Measurements from ENCODE around the gene AQP2. TPM values are rescaled to one million over a fixed set of nuclear protein-coding genes. Genes with fewer than 3 reads are reported as not detected.
A peak's percentile ranks its signal among the peaks of the same experiment; 100 is the strongest.

AQP2 gene
- total RNA-seq, 1 experiment from 2014 or later: not detected

- TF ChIP-seq POLR2AphosphoS5 (IDR thresholded peaks at IDR 0.05; ENCODE audit: low read depth, low read length): no peak
These were observed 7.0 kb downstream of the AQP2 start (continued) for GRCh38 chr12:49957570-49957967.

- Histone ChIP-seq H2AFZ (ENCODE audit: low read depth, low read length, poor library complexity, severe bottlenecking) (no peak overlapping the region), H4K20me1 (ENCODE audit: insufficient read depth) (no peaks in the 10 kb centered on the region), H3K4me2 (ENCODE audit: low read length) (peak overlapping the region; percentile 54), H3K79me2 (ENCODE audit: insufficient read depth, low read length) (no peaks in the 10 kb centered on the region), H3K9me2 (ENCODE audit: insufficient read depth) (no peaks in the 10 kb centered on the region), H3K27me3 (ENCODE audit: insufficient read depth, low read length) (no peaks in the 10 kb centered on the region), H3K36me3 (ENCODE audit: control insufficient read depth in 1 of 2, insufficient read depth in 2 of 2, low read length in 2 of 2) (no peaks in the 10 kb centered on the region), H3K9ac (ENCODE audit: low read length) (peak overlapping the region; percentile 15; the same call in 1 of the 2 replicates), H3K4me1 (ENCODE audit: control insufficient read depth in 1 of 2, insufficient read depth in 2 of 2, low read length in 2 of 2) (peaks cover 30 to 36% of the 10 kb centered on the region in 2 experiments), H3K27ac (ENCODE audit: low read depth, low read length) (peak overlapping the region; percentile 45), H3K9me3 (ENCODE audit: control insufficient read depth in 1 of 2, insufficient read depth in 1 of 2, low read depth in 1 of 2, low read length in 2 of 2) (no peaks in the 10 kb centered on the region), H3K4me3 (replicated peaks in 1 of 2; ENCODE audit: low read depth in 1 of 2, low read length in 2 of 2) (0 out of 4 replicates have a peak overlapping the region, but pooled peaks of 1 of the 2 experiments have one; percentile 1)
- ChIA-PET RAD21 (ENCODE audit: low non-redundant PET in 1 of 2, low total read pairs in 2 of 2, uncharacterized antibody in 2 of 2, unreplicated experiment in 2 of 2) (interaction anchor here in 1 of 2 experiments (1.3 kb wide), 1 partner anchor 14 kb away, joined by 3 read pairs; no protein-coding TSS in a partner anchor), POLR2A (interaction anchor here (1.4 kb wide), 1 partner anchor 14 kb away, joined by 7 read pairs; no protein-coding TSS in a partner anchor), CTCF (interaction anchor here (1.0 to 3.7 kb wide), 5 partner anchors 8 to 182 kb away, joined by 3 to 32 read pairs (median 5); no protein-coding TSS in a partner anchor)
- no TSS peak for BruUV-seq (replicated peaks)
- TF ChIP-seq ATF3 (IDR thresholded peaks at IDR 0.05) (no peak), CEBPB (IDR thresholded peaks at IDR 0.05; ENCODE audit: low read depth) (no peak), TCF7L2 (IDR thresholded peaks at IDR 0.05; ENCODE audit: borderline replicate concordance, extremely low read depth, insufficient read depth, insufficient read length) (no peak), MAX (IDR thresholded peaks at IDR 0.05) (no peak), SP1 (IDR thresholded peaks at IDR 0.05; ENCODE audit: low read depth) (no peak), SRF (IDR thresholded peaks at IDR 0.05; ENCODE audit: low read depth) (no peak), CBX3 (IDR thresholded peaks at IDR 0.05; ENCODE audit: low read depth) (no peak), POLR2AphosphoS5 (IDR thresholded peaks at IDR 0.05; ENCODE audit: low read depth, low read length) (no peak), EZH2phosphoT487 (IDR thresholded peaks at IDR 0.05; ENCODE audit: borderline replicate concordance) (no peak), ZBTB33 (IDR thresholded peaks at IDR 0.05; ENCODE audit: extremely low read depth, insufficient replicate concordance, low read length) (no peak), EZH2 (IDR thresholded peaks at IDR 0.05) (no peak), RAD21 (IDR thresholded peaks at IDR 0.05; ENCODE audit: low read depth) (no peak), JUND (IDR thresholded peaks at IDR 0.05) (no peak), ELF1 (IDR thresholded peaks at IDR 0.05; ENCODE audit: borderline replicate concordance, low read depth) (no peak), CTCF (IDR thresholded peaks at IDR 0.05 in 2 of 3, conservative IDR thresholded peaks at IDR 0.05 in 1 of 3; ENCODE audit: borderline replicate concordance in 1 of 3, insufficient read depth in 1 of 3, low read depth in 2 of 3, low read length in 2 of 3) (no peak), ZNF274 (IDR thresholded peaks at IDR 0.05; ENCODE audit: low read depth, low read length) (no peak), SIN3A (IDR thresholded peaks at IDR 0.05; ENCODE audit: low read depth) (no peak)
- intact Hi-C loops (cut with micrococcal nuclease): loop anchor here (10.0 kb wide), 1 partner anchor 185 kb away; no protein-coding TSS in a partner anchor
- peak; percentile 50 for DNase-seq (ENCODE audit: low read depth, low spot score)
- peak; percentile 84 for ATAC-seq
These were observed 9.3 kb downstream of the AQP2 start for GRCh38 chr12:49959685-49960473.

Measured in HCT116 (cell line).